A549 (cell line): Measurements from ENCODE around the gene HYAL3. TPM values are rescaled to one million over a fixed set of nuclear protein-coding genes. Genes with fewer than 3 reads are reported as not detected.

Source experiments
- ATAC-seq, 2 experiments: fragments of 200-7000 bp in 1 of 2; fragments of >200 bp in 1 of 2; cut with Nextera tagmentation in 1 of 2; cut with Tn5 transposase in 1 of 2; 3 replicates each; pipeline versions ENCODE4 v1.8.0 to v1.9.1; 2018 to 2020; ENCODE audit warnings: mild to moderate bottlenecking in 1 of 2, moderate library complexity in 1 of 2
- CTCF ChIA-PET: fragments of 300-600 bp; sonication (Branson Sonifier 250); formaldehyde crosslinking; extraction: SDS; loops from one replicate; lab custom pipeline; 2021; ENCODE audit warnings: antibody characterized with exemption, inconsistent platforms; lab: Yijun Ruan, JAX
- POLR2A ChIA-PET: fragments of 350-600 bp; formaldehyde crosslinking; extraction: SDS; loops from one replicate; lab custom pipeline; 2021; ENCODE audit warnings: antibody characterized with exemption, inconsistent platforms; lab: Yijun Ruan, JAX
- DNase-seq, 2 experiments: peaks; one replicate each; pipeline versions ENCODE4 v3.0.0 to v3.0.0-alpha.2; 2011 to 2016; ENCODE audit warnings: low read depth in 1 of 2, low spot score in 1 of 2
- FAIRE-seq: peaks from 2 replicates; lab custom pipeline; 2011; peaks lifted over from hg19 to GRCh38; lab: Jason Lieb, UNC
- H3K27ac ChIP-seq, 2 experiments: fragments of >200 bp; sonication (Bioruptor Twin); formaldehyde crosslinking; 3 replicates each; pipeline ENCODE4 v1.5.1; 2016 to 2017
- H3K4me1 ChIP-seq: fragments of >200 bp; sonication (Bioruptor Twin); formaldehyde crosslinking; 3 replicates; pipeline ENCODE4 v1.6.1; 2016
- H3K4me2 ChIP-seq: fragments of >200 bp; sonication (Bioruptor Twin); formaldehyde crosslinking; 3 replicates; pipeline ENCODE4 v1.6.1; 2016
- H3K4me3 ChIP-seq: fragments of >200 bp; sonication (Bioruptor Twin); formaldehyde crosslinking; 3 replicates; pipeline ENCODE4 v1.5.1; 2016
- H3K9me3 ChIP-seq: fragments of >200 bp; sonication (Bioruptor Twin); formaldehyde crosslinking; 3 replicates; pipeline ENCODE4 v1.6.1; 2016
- ATOH8 ChIP-seq: fragments of 250-450 bp; sonication (Bioruptor Pico); IDR thresholded peaks from 2 replicates; pipeline ENCODE4 v1.5.0; 2020; ENCODE audit warnings: low read depth, mild to moderate bottlenecking, moderate library complexity
- BHLHE40 ChIP-seq: IDR thresholded peaks from 2 replicates; pipeline ENCODE4 v1.6.1; 2012; ENCODE audit warnings: low read depth, low read length, inconsistent platforms
- CBX2 ChIP-seq: fragments of 200-600 bp; sonication (generic); IDR thresholded peaks from 2 replicates; pipeline ENCODE4 v1.6.1; 2016; ENCODE audit warnings: low read depth, mild to moderate bottlenecking, borderline replicate concordance
- CBX8 ChIP-seq: fragments of 200-600 bp; sonication (generic); IDR thresholded peaks from 2 replicates; pipeline ENCODE4 v1.6.1; 2016
- CHD4 ChIP-seq: fragments of 200-600 bp; sonication (generic); IDR thresholded peaks from 2 replicates; pipeline ENCODE4 v1.6.1; 2016; ENCODE audit warnings: antibody characterized with exemption, mild to moderate bottlenecking, borderline replicate concordance
- EHF ChIP-seq: fragments of 250-450 bp; sonication (Bioruptor Pico); IDR thresholded peaks from 2 replicates; pipeline ENCODE4 v1.5.0; 2020; ENCODE audit warnings: mild to moderate bottlenecking
- EHMT2 ChIP-seq: fragments of 200-600 bp; sonication (generic); IDR thresholded peaks from 2 replicates; pipeline ENCODE4 v1.6.1; 2016; ENCODE audit warnings: antibody characterized with exemption, low read depth, mild to moderate bottlenecking, moderate library complexity
- ELK1 ChIP-seq: fragments of 150-350 bp; IDR thresholded peaks from 2 replicates; pipeline ENCODE4 v1.6.1; 2014; ENCODE audit warnings: low read depth, mild to moderate bottlenecking, low read length
- ESRRA ChIP-seq: fragments of 150-350 bp; IDR thresholded peaks from 2 replicates; pipeline ENCODE4 v1.6.1; 2014; ENCODE audit warnings: mild to moderate bottlenecking, low read length, borderline replicate concordance
- FOSL2 ChIP-seq, 2 experiments: fragments of 450-650 bp in 1 of 2; fragments of >200 bp in 1 of 2; sonication (Bioruptor Twin) in 1 of 2; formaldehyde crosslinking; IDR thresholded peaks; 2 replicates each; pipeline versions ENCODE4 v1.5.0 to v1.6.1; 2016 to 2020; ENCODE audit warnings: mild to moderate bottlenecking in 1 of 2, moderate library complexity in 1 of 2
- HOXB5 ChIP-seq: fragments of 250-450 bp; sonication (Bioruptor Pico); IDR thresholded peaks from 2 replicates; pipeline ENCODE4 v1.5.0; 2020; ENCODE audit warnings: mild to moderate bottlenecking, moderate library complexity
- JUN ChIP-seq, 2 experiments: fragments of >200 bp; sonication (Bioruptor Twin); formaldehyde crosslinking; IDR thresholded peaks; 2 replicates in 1 of 2; 3 replicates in 1 of 2; pipeline ENCODE4 v1.6.1; 2016 to 2017
- JUNB ChIP-seq: fragments of >200 bp; sonication (Bioruptor Twin); formaldehyde crosslinking; IDR thresholded peaks from 2 replicates; pipeline ENCODE4 v1.6.1; 2016
- KDM1A ChIP-seq: fragments of 200-600 bp; sonication (generic); IDR thresholded peaks from 2 replicates; pipeline ENCODE4 v1.6.1; 2016; ENCODE audit warnings: low read depth, mild to moderate bottlenecking
- KDM5A ChIP-seq: fragments of 200-600 bp; sonication (generic); IDR thresholded peaks from 2 replicates; pipeline ENCODE4 v1.6.1; 2016; ENCODE audit warnings: antibody characterized with exemption, mild to moderate bottlenecking
- NPAS2 ChIP-seq: fragments of 250-450 bp; sonication (Bioruptor Pico); IDR thresholded peaks from 2 replicates; pipeline ENCODE4 v1.8.0; 2022; ENCODE audit warnings: mild to moderate bottlenecking, moderate library complexity, borderline replicate concordance
- PBX3 ChIP-seq: IDR thresholded peaks from 2 replicates; pipeline ENCODE4 v1.6.1; 2012
- POLR2A ChIP-seq: IDR thresholded peaks from 2 replicates; pipeline ENCODE4 v1.6.1; 2012; ENCODE audit warnings: mild to moderate bottlenecking, low read length
- POLR2AphosphoS2 ChIP-seq: conservative IDR thresholded peaks from 2 replicates; pipeline ENCODE4 v1.6.1; 2012; ENCODE audit warnings: low read length, improper control_type of control experiment, inconsistent platforms
- RCOR1 ChIP-seq: fragments of 150-350 bp; IDR thresholded peaks from 2 replicates; pipeline ENCODE4 v1.6.1; 2014; ENCODE audit warnings: antibody characterized with exemption, low read length, low read depth
- SMC3 ChIP-seq: fragments of >200 bp; sonication (Bioruptor Twin); formaldehyde crosslinking; IDR thresholded peaks from 3 replicates; pipeline ENCODE4 v1.6.1; 2018; ENCODE audit warnings: inconsistent platforms
- TFCP2L1 ChIP-seq: fragments of 250-450 bp; sonication (Bioruptor Pico); IDR thresholded peaks from 2 replicates; pipeline ENCODE4 v1.5.0; 2021; ENCODE audit warnings: mild to moderate bottlenecking
- TP53 ChIP-seq: fragments of 250-450 bp; sonication (Bioruptor Pico); IDR thresholded peaks from 2 replicates; pipeline ENCODE4 v1.5.0; 2021; ENCODE audit warnings: mild to moderate bottlenecking, moderate library complexity
- ZFP36 ChIP-seq: fragments of 450-650 bp; IDR thresholded peaks from 2 replicates; pipeline ENCODE4 v1.6.1; 2014; ENCODE audit warnings: borderline replicate concordance; ENCODE audit not compliant: partially characterized antibody
- ZSCAN20 ChIP-seq: fragments of 250-450 bp; sonication (Bioruptor Pico); IDR thresholded peaks from 2 replicates; pipeline ENCODE4 v1.8.0; 2022; ENCODE audit warnings: mild to moderate bottlenecking, moderate library complexity
- WGBS: methylation state at CpG from one replicate; pipeline ENCODE4 v1.1.6; 2017; ENCODE audit errors: missing lambda C conversion rate; 5-methylcytosine and 5-hydroxymethylcytosine counted together
- polyA plus RNA-seq, 4 experiments: library from polyadenylated mRNA; depleted of rRNA in 3 of 4; stranded (reverse); fragments of >200 nt; fragmentation: RNase III in 1 of 4; extraction: RNeasy Plus Mini Kit Qiagen cat#74134 plus additional on column Dnase treatment in 1 of 4; gene quantifications; 2 replicates in 3 of 4; 3 replicates in 1 of 4; pipeline ENCODE4 v1.2.3, GENCODE V29; 2011 to 2017
- TF ChIP-seq, protein P1 (sequence below): IDR thresholded peaks from 2 replicates; pipeline ENCODE4 v1.6.1; 2012; ENCODE audit warnings: low read depth, borderline replicate concordance
- TF ChIP-seq, protein P2 (sequence below): fragments of 250-450 bp; sonication (Bioruptor Pico); IDR thresholded peaks from 2 replicates; pipeline ENCODE4 v1.5.0; 2021; ENCODE audit warnings: mild to moderate bottlenecking, moderate library complexity, borderline replicate concordance

HYAL3 gene
- polyA plus RNA-seq, 2 of the 4 experiments (the other 2 are of a cell fraction), result 3.0 to 5.0 TPM

DNA sequence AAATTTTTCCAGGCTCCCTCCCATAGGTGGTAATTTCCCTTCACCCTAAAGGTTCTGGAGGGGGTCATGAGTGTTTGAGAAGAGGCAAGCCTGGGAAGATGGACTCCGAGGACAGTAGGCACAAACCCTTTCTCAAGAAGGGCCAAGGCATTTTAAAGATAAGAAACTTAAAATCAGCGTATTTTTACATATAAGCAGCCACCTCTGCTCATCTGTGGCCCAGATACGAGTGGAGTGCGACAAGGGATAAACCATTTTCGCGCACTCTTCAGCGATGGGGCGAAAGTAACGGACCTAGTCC lies 40.9 kb upstream of the HYAL3 start:
- Histone ChIP-seq H3K4me3 (no peak overlapping the region), H3K4me2 (no peak overlapping the region), H3K9me3 (no peaks in the 10 kb centered on the region), H3K4me1 (peaks cover 16% of the 10 kb centered on the region), H3K27ac (no peak overlapping the region)
- FAIRE-seq (no peak), ATAC-seq (no peak), DNase-seq (no peak)
- CTCF ChIA-PET, result no interaction called here
- 88% methylated on average over 9 of the region's 9 CpGs for WGBS
- no peak for TF ChIP-seq POLR2AphosphoS2
- TF ChIP-seq CHD4, result no peak
- no peak for TF ChIP-seq KDM1A
- no peak for TF ChIP-seq SMC3
- no peak for TF ChIP-seq JUN (IDR thresholded peaks at IDR 0.05)
- no peak for TF ChIP-seq POLR2A
- no peak for TF ChIP-seq HOXB5 (CRISPR knock-in tag)
- TF ChIP-seq, protein P1, sequence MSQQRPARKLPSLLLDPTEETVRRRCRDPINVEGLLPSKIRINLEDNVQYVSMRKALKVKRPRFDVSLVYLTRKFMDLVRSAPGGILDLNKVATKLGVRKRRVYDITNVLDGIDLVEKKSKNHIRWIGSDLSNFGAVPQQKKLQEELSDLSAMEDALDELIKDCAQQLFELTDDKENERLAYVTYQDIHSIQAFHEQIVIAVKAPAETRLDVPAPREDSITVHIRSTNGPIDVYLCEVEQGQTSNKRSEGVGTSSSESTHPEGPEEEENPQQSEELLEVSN, result no peak
- POLR2A ChIA-PET, result no interaction called here

DNA sequence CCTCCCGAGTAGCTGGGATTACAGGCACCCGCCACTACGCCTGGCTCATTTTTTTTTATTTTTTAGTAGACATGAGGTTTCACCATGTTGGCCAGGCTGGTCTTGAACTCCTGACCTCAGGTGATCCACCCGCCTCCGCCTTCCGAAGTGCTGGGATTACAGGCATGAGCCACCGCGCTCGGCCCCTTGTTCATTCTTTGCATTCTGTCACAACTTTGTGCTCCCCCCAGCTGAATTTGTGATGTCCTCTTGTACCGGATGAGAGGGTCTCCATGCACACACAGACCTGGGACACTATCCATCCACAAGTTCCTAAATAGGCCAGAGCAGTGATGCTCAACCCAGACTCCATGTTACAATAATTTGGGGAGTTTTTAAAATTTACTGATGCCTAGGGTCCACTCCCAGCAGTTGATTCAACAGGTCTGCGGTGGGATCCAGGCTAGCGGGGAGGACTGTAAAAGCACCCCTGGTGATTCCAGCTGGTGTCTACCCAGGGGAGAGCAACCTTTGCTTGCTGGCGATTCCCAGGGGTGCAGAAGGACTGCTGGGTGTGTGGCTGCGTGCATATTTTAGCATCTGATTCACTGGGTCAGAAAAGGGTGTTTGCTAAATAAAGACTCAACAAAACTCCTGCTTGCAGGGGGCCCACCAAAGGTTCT lies 40.4 kb upstream of the HYAL3 start:
- CTCF ChIA-PET, result interaction anchor here (0.9 kb wide), 1 partner anchor 9 kb away, joined by 3 read pairs; no protein-coding TSS in a partner anchor

GRCh38 chr3:50338965-50339364 lies 39.8 kb upstream of the HYAL3 start:
- no peak overlapping the region for H3K27ac ChIP-seq
- no peak overlapping the region for H3K4me3 ChIP-seq
- POLR2A ChIA-PET, result interaction anchor here (0.7 kb wide), 1 partner anchor 162 kb away, joined by 4 read pairs; no protein-coding TSS in a partner anchor
- TF ChIP-seq RCOR1, result no peak
- TF ChIP-seq ZFP36, result no peak
- TF ChIP-seq HOXB5 (CRISPR knock-in tag), result no peak
- no peak for TF ChIP-seq EHMT2
- TF ChIP-seq ATOH8 (CRISPR knock-in tag), result no peak
- no peak for TF ChIP-seq ELK1
- no peak for TF ChIP-seq KDM5A
- TF ChIP-seq FOSL2 (IDR thresholded peaks at IDR 0.05), result no peak
- no peak for TF ChIP-seq FOSL2 (CRISPR knock-in tag; IDR thresholded peaks at IDR 0.05)
- no peak for TF ChIP-seq TP53 (CRISPR knock-in tag)
- TF ChIP-seq JUNB, result no peak
- TF ChIP-seq POLR2A, result no peak
- TF ChIP-seq NPAS2 (CRISPR knock-in tag), result no peak
- no peak for TF ChIP-seq BHLHE40
- CTCF ChIA-PET, result interaction anchor here (0.7 to 3.1 kb wide), 3 partner anchors 8 to 15 kb away, joined by 3 to 15 read pairs (median 3); no protein-coding TSS in a partner anchor
- no peak for ATAC-seq
- WGBS, result 79% methylated on average over 5 of the region's 5 CpGs
- H3K4me2 ChIP-seq, result no peak overlapping the region
- H3K4me1 ChIP-seq, result peaks cover 27% of the 10 kb centered on the region
- FAIRE-seq, result no peak
- DNase-seq, result no peak
- H3K9me3 ChIP-seq, result no peaks in the 10 kb centered on the region

More for the DNA sequence above, 40.4 kb upstream of the HYAL3 start:
- TF ChIP-seq EHMT2, result no peak
- TF ChIP-seq PBX3, result no peak
- no peak for TF ChIP-seq CBX8
- no peak for TF ChIP-seq EHF (CRISPR knock-in tag)
- TF ChIP-seq CBX2, result no peak
- TF ChIP-seq, protein P2, sequence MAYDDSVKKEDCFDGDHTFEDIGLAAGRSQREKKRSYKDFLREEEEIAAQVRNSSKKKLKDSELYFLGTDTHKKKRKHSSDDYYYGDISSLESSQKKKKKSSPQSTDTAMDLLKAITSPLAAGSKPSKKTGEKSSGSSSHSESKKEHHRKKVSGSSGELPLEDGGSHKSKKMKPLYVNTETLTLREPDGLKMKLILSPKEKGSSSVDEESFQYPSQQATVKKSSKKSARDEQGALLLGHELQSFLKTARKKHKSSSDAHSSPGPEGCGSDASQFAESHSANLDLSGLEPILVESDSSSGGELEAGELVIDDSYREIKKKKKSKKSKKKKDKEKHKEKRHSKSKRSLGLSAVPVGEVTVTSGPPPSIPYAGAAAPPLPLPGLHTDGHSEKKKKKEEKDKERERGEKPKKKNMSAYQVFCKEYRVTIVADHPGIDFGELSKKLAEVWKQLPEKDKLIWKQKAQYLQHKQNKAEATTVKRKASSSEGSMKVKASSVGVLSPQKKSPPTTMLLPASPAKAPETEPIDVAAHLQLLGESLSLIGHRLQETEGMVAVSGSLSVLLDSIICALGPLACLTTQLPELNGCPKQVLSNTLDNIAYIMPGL (CRISPR knock-in tag), result no peak
- TF ChIP-seq TFCP2L1 (CRISPR knock-in tag), result no peak
- TF ChIP-seq ESRRA, result no peak
- no peak for TF ChIP-seq POLR2AphosphoS2
- no peak for TF ChIP-seq ZSCAN20 (CRISPR knock-in tag)
- 77% methylated on average over 13 of the region's 14 CpGs for WGBS
- Histone ChIP-seq H3K27ac (no peak overlapping the region), H3K4me2 (no peak overlapping the region), H3K4me1 (peaks cover 21% of the 10 kb centered on the region), H3K4me3 (no peak overlapping the region), H3K9me3 (no peaks in the 10 kb centered on the region)
- POLR2A ChIA-PET, result interaction anchor here (0.7 kb wide), 1 partner anchor 161 kb away, joined by 4 read pairs; no protein-coding TSS in a partner anchor
- FAIRE-seq (no peak), DNase-seq (no peak), ATAC-seq (no peak)
